A549 (cell line): ENCODE data around the gene SLAIN2.

Experiments used
- BHLHE40 ChIP-seq: IDR thresholded peaks from 2 replicates; pipeline ENCODE4 v1.6.1; 2012; ENCODE audit warnings: low read depth, low read length, inconsistent platforms
- CHD2 ChIP-seq: fragments of 150-350 bp; IDR thresholded peaks from 2 replicates; pipeline ENCODE4 v1.6.1; 2014; ENCODE audit warnings: low read length; ENCODE audit not compliant: partially characterized antibody
- EHMT2 ChIP-seq: fragments of 200-600 bp; sonication (generic); IDR thresholded peaks from 2 replicates; pipeline ENCODE4 v1.6.1; 2016; ENCODE audit warnings: antibody characterized with exemption, low read depth, mild to moderate bottlenecking, moderate library complexity
- MAX ChIP-seq: IDR thresholded peaks from 2 replicates; pipeline ENCODE4 v1.6.1; 2012
- MAZ ChIP-seq: fragments of 150-350 bp; IDR thresholded peaks from 2 replicates; pipeline ENCODE4 v1.6.1; 2014; ENCODE audit warnings: antibody characterized with exemption, low read depth, low read length, borderline replicate concordance
- MYC ChIP-seq: IDR thresholded peaks from 2 replicates; pipeline ENCODE4 v1.6.1; 2012; ENCODE audit warnings: mild to moderate bottlenecking, inconsistent platforms, low read length, improper control_type of control experiment, borderline replicate concordance
- POLR2A ChIP-seq: IDR thresholded peaks from 2 replicates; pipeline ENCODE4 v1.6.1; 2012; ENCODE audit warnings: mild to moderate bottlenecking, low read length
- SMC3 ChIP-seq: fragments of >200 bp; sonication (Bioruptor Twin); formaldehyde crosslinking; IDR thresholded peaks from 3 replicates; pipeline ENCODE4 v1.6.1; 2018; ENCODE audit warnings: inconsistent platforms
- USF2 ChIP-seq: fragments of 450-650 bp; IDR thresholded peaks from 2 replicates; pipeline ENCODE4 v1.6.1; 2014; ENCODE audit warnings: antibody characterized with exemption
- TF ChIP-seq, protein P1 (sequence below): fragments of 200-600 bp; sonication (generic); IDR thresholded peaks from 2 replicates; pipeline ENCODE4 v1.6.1; 2016; ENCODE audit warnings: antibody characterized with exemption, mild to moderate bottlenecking, moderate library complexity
- TF ChIP-seq, protein P2 (sequence below): fragments of >200 bp; sonication (Bioruptor Twin); formaldehyde crosslinking; IDR thresholded peaks from 3 replicates; pipeline ENCODE4 v1.5.1; 2016

DNA sequence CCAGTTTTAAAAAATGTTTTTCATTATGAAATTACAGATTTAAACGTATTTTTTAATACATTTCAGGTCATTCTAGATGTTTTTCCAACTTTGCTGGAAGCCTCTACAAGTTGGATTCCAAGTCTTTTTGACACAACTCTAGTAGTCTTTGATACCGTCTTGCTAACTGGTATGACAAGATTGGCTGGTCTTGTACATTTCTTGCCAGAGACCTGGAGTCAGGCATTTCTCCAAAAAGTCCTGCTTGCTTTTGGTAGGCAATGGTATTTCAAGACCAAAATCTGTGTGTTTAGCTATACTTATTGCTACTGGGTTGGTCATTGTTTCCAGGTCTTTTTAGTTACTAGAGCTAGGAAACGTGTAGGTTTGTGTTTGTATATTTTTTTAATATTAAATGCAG, 64.6 kb downstream of the SLAIN2 start:
- TF ChIP-seq USF2 (no peak), BHLHE40 (no peak), SMC3 (no peak), MYC (no peak), EHMT2 (no peak), MAX (no peak), MAZ (no peak), POLR2A (no peak), CHD2 (no peak)
- TF ChIP-seq, protein P1, sequence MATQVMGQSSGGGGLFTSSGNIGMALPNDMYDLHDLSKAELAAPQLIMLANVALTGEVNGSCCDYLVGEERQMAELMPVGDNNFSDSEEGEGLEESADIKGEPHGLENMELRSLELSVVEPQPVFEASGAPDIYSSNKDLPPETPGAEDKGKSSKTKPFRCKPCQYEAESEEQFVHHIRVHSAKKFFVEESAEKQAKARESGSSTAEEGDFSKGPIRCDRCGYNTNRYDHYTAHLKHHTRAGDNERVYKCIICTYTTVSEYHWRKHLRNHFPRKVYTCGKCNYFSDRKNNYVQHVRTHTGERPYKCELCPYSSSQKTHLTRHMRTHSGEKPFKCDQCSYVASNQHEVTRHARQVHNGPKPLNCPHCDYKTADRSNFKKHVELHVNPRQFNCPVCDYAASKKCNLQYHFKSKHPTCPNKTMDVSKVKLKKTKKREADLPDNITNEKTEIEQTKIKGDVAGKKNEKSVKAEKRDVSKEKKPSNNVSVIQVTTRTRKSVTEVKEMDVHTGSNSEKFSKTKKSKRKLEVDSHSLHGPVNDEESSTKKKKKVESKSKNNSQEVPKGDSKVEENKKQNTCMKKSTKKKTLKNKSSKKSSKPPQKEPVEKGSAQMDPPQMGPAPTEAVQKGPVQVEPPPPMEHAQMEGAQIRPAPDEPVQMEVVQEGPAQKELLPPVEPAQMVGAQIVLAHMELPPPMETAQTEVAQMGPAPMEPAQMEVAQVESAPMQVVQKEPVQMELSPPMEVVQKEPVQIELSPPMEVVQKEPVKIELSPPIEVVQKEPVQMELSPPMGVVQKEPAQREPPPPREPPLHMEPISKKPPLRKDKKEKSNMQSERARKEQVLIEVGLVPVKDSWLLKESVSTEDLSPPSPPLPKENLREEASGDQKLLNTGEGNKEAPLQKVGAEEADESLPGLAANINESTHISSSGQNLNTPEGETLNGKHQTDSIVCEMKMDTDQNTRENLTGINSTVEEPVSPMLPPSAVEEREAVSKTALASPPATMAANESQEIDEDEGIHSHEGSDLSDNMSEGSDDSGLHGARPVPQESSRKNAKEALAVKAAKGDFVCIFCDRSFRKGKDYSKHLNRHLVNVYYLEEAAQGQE: no peak
- TF ChIP-seq, protein P2, sequence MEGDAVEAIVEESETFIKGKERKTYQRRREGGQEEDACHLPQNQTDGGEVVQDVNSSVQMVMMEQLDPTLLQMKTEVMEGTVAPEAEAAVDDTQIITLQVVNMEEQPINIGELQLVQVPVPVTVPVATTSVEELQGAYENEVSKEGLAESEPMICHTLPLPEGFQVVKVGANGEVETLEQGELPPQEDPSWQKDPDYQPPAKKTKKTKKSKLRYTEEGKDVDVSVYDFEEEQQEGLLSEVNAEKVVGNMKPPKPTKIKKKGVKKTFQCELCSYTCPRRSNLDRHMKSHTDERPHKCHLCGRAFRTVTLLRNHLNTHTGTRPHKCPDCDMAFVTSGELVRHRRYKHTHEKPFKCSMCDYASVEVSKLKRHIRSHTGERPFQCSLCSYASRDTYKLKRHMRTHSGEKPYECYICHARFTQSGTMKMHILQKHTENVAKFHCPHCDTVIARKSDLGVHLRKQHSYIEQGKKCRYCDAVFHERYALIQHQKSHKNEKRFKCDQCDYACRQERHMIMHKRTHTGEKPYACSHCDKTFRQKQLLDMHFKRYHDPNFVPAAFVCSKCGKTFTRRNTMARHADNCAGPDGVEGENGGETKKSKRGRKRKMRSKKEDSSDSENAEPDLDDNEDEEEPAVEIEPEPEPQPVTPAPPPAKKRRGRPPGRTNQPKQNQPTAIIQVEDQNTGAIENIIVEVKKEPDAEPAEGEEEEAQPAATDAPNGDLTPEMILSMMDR: no peak
